ENCODE results near the gene MARCO. TPM values are rescaled to one million over a fixed set of nuclear protein-coding genes. Genes with fewer than 3 reads are reported as not detected.

The MARCO gene, protein sequence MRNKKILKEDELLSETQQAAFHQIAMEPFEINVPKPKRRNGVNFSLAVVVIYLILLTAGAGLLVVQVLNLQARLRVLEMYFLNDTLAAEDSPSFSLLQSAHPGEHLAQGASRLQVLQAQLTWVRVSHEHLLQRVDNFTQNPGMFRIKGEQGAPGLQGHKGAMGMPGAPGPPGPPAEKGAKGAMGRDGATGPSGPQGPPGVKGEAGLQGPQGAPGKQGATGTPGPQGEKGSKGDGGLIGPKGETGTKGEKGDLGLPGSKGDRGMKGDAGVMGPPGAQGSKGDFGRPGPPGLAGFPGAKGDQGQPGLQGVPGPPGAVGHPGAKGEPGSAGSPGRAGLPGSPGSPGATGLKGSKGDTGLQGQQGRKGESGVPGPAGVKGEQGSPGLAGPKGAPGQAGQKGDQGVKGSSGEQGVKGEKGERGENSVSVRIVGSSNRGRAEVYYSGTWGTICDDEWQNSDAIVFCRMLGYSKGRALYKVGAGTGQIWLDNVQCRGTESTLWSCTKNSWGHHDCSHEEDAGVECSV
- not detected for total RNA-seq
- not detected for polyA plus RNA-seq (2013, experiment 1 of 2)
- polyA plus RNA-seq (2013, experiment 2 of 2), result not detected
- long read RNA-seq, experiment 1, result 0 reads
- long read RNA-seq, experiment 2, result 0 reads
- long read RNA-seq, experiment 3, result 0 reads
- long read RNA-seq, experiment 4, result 0 reads

DNA sequence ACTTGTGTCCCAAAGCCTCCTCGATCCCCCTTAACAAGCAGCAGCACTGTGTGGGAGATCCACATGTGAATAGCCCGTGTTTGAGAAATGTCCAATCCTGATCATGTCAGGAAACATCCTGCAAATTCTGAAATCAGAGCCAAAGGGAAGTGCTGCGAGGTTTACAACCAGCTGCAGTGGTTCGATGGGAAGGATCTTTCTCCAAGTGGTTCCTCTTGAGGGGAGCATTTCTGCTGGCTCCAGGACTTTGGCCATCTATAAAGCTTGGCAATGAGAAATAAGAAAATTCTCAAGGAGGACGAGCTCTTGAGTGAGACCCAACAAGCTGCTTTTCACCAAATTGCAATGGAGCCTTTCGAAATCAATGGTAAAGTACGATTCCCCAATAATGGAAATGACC is at the start of gene MARCO:
MARCO (plus strand) TSS at position 164 of the 400 bp plus-strand sequence; CDS start at position 271, 107 bp downstream.
- Mint-ChIP-seq H3K27ac (no peak within 1 kb of the TSS), H3K9me3 (no peaks in the 10 kb centered on the region), H3K4me1 (no peaks in the 10 kb centered on the region), H3K4me3 (no peak within 1 kb of the TSS), H3K36me3 (ENCODE audit: low read depth) (no peaks in the 10 kb centered on the region), H3K27me3 (ENCODE audit: insufficient read depth) (peaks cover 17% of the 10 kb centered on the region)
- 92 to 95% methylated on average over 7 of the region's 7 CpGs for WGBS, 2 experiments (ENCODE audit: insufficient coverage in 1 of 2, insufficient read length in 1 of 2)
- peaks cover 31% of the 10 kb centered on the region for H3K27me3 ChIP-seq (ENCODE audit: control insufficient read depth, insufficient read depth, low read length, poor library complexity, severe bottlenecking)
- H3K9me3 ChIP-seq (ENCODE audit: control insufficient read depth, low read length), result no peaks in the 10 kb centered on the region
- DNase-seq, result no peak
- TF ChIP-seq CTCF (conservative IDR thresholded peaks at IDR 0.05), result no peak
- H3K36me3 ChIP-seq (ENCODE audit: control insufficient read depth, insufficient read depth, low read length), result no peaks in the 10 kb centered on the region
- H3K27ac ChIP-seq (ENCODE audit: low read depth, low read length), result no peak within 1 kb of the TSS
- H3K9ac ChIP-seq (ENCODE audit: extremely low read depth, low read length, poor library complexity, severe bottlenecking), result no peak within 1 kb of the TSS
- H3K4me1 ChIP-seq (ENCODE audit: control insufficient read depth, insufficient read depth, low read length), result no peaks in the 10 kb centered on the region
- no peak within 1 kb of the TSS for H3K4me3 ChIP-seq (ENCODE audit: low read length)

DNA sequence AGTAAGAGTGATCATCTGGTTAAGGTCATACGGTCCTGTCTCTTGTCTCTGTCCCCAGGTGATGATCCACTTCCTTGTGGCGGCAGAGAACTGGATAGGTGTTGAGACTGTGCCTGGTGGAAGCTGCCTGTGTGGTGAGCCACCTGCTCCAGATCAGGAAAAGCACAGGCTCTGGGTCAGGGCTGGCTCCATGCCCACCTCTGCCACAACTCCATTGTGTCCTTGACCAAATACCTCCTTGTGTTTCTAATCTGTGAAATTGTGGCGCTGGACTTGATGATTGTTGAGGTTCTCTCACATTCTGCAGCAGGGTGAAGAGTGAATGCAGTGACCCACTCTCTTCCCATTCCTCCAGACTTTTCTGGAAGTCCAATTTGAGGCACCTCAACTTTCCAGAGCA is 48.9 kb upstream of the MARCO start:
- WGBS, 2 experiments (ENCODE audit: insufficient coverage in 1 of 2, insufficient read length in 1 of 2), result 97 to 100% methylated on average over 1 to 3 of the region's 3 CpGs
- no peaks in the 10 kb centered on the region for H3K36me3 ChIP-seq (ENCODE audit: control insufficient read depth, insufficient read depth, low read length)
- no peak for DNase-seq
- no peak overlapping the region for H3K9ac ChIP-seq (ENCODE audit: extremely low read depth, low read length, poor library complexity, severe bottlenecking)
- Mint-ChIP-seq H3K9me3 (peaks cover 22% of the 10 kb centered on the region), H3K4me1 (no peaks in the 10 kb centered on the region), H3K4me3 (no peak overlapping the region), H3K27me3 (ENCODE audit: insufficient read depth) (no peaks in the 10 kb centered on the region), H3K36me3 (ENCODE audit: low read depth) (no peaks in the 10 kb centered on the region), H3K27ac (no peak overlapping the region)
- no peaks in the 10 kb centered on the region for H3K27me3 ChIP-seq (ENCODE audit: control insufficient read depth, insufficient read depth, low read length, poor library complexity, severe bottlenecking)
- H3K9me3 ChIP-seq (ENCODE audit: control insufficient read depth, low read length), result peaks cover 11% of the 10 kb centered on the region
- no peaks in the 10 kb centered on the region for H3K4me1 ChIP-seq (ENCODE audit: control insufficient read depth, insufficient read depth, low read length)
- no peak overlapping the region for H3K4me3 ChIP-seq (ENCODE audit: low read length)
- TF ChIP-seq CTCF (conservative IDR thresholded peaks at IDR 0.05), result no peak
- no peak overlapping the region for H3K27ac ChIP-seq (ENCODE audit: low read depth, low read length)

GRCh38 chr2:118902266-118903028 is 39.5 kb upstream of the MARCO start:
- Mint-ChIP-seq H3K9me3 (peaks cover 7% of the 10 kb centered on the region), H3K27ac (no peak overlapping the region), H3K27me3 (ENCODE audit: insufficient read depth) (peaks cover 10% of the 10 kb centered on the region), H3K4me1 (no peaks in the 10 kb centered on the region), H3K36me3 (ENCODE audit: low read depth) (no peaks in the 10 kb centered on the region), H3K4me3 (no peak overlapping the region)
- no peaks in the 10 kb centered on the region for H3K36me3 ChIP-seq (ENCODE audit: control insufficient read depth, insufficient read depth, low read length)
- TF ChIP-seq CTCF (conservative IDR thresholded peaks at IDR 0.05), result no peak
- no peak overlapping the region for H3K4me3 ChIP-seq (ENCODE audit: low read length)
- H3K9ac ChIP-seq (ENCODE audit: extremely low read depth, low read length, poor library complexity, severe bottlenecking), result no peak overlapping the region
- H3K9me3 ChIP-seq (ENCODE audit: control insufficient read depth, low read length), result no peaks in the 10 kb centered on the region
- no peaks in the 10 kb centered on the region for H3K4me1 ChIP-seq (ENCODE audit: control insufficient read depth, insufficient read depth, low read length)
- DNase-seq, result no peak
- no peaks in the 10 kb centered on the region for H3K27me3 ChIP-seq (ENCODE audit: control insufficient read depth, insufficient read depth, low read length, poor library complexity, severe bottlenecking)
- 87 to 93% methylated on average over 7 to 11 of the region's 11 CpGs for WGBS, 2 experiments (ENCODE audit: insufficient coverage in 1 of 2, insufficient read length in 1 of 2)
- no peak overlapping the region for H3K27ac ChIP-seq (ENCODE audit: low read depth, low read length)

All from endodermal cell (in vitro differentiated cells).